OCI-LY3 (cell line): Measurements from ENCODE around the gene SFI1.

Experiments
- EZH2phosphoT487 ChIP-seq: fragments of 200-600 bp; shearing (Covaris generic); IDR thresholded peaks from 2 replicates; pipeline ENCODE4 v1.6.1; 2018; ENCODE audit warnings: antibody characterized with exemption, mixed run types, low read depth
- TF ChIP-seq, protein P1 (sequence below): fragments of 200-600, 300-600 bp; sonication (generic); IDR thresholded peaks from 2 replicates; pipeline ENCODE4 v1.5.1; 2014; ENCODE audit warnings: antibody characterized with exemption, low read length, low read depth

DNA sequence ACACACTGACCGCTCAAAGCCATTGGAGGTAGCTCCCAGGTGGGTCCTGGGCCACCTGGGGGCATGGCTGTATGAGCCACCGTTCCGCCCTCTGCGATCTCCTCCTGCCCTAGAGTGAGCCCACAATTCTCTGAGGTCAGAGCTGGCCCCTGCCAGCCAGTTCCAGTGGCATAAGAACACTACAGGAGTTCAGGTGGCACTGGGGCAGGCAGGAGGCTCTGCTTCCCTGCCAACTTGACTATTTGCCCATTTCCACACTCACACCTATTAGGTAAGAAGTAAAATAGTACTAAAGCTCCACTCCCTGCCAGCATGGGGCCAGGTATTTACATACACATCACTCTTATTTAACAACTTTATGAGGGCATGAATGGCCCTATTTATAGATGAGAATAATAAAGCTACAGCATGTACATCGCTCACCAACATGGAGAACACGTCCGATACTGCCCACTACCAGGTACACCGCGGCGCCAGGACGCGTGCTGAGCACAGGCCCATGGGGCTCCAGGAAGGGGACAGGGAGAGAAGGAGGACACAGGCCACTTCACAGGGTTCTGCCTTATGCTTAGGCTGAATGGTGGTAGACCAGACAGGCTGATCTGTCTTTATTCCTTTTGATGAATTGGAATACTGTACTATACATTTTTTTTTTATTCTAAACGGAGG, 139.4 kb downstream of the SFI1 start:
- TF ChIP-seq, protein P1, sequence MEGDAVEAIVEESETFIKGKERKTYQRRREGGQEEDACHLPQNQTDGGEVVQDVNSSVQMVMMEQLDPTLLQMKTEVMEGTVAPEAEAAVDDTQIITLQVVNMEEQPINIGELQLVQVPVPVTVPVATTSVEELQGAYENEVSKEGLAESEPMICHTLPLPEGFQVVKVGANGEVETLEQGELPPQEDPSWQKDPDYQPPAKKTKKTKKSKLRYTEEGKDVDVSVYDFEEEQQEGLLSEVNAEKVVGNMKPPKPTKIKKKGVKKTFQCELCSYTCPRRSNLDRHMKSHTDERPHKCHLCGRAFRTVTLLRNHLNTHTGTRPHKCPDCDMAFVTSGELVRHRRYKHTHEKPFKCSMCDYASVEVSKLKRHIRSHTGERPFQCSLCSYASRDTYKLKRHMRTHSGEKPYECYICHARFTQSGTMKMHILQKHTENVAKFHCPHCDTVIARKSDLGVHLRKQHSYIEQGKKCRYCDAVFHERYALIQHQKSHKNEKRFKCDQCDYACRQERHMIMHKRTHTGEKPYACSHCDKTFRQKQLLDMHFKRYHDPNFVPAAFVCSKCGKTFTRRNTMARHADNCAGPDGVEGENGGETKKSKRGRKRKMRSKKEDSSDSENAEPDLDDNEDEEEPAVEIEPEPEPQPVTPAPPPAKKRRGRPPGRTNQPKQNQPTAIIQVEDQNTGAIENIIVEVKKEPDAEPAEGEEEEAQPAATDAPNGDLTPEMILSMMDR: no peak
- TF ChIP-seq EZH2phosphoT487: no peak
